NCI-H1436 (cell line): Measurements from ENCODE around the gene SNAPC2.
"Not testable (repeated sequence)": the region's sequence is repeated elsewhere in the genome, so short reads cannot be mapped to it uniquely, and the experiment has no call there.

Source experiments
- DNase-seq: peaks from one replicate; lab custom pipeline; 2025; lab: John Stamatoyannopoulos, UW

The SNAPC2 gene

GRCh38 chr19:7933411-7933810 is 13.3 kb downstream of the SNAPC2 start:
- no peak for DNase-seq

- no peak for DNase-seq
These were observed 13.9 kb downstream of the SNAPC2 start for GRCh38 chr19:7933828-7934725.

GRCh38 chr19:7934766-7935165 is 14.6 kb downstream of the SNAPC2 start:
- DNase-seq: no peak

- DNase-seq: no peak
These were observed 20.7 kb downstream of the SNAPC2 start for GRCh38 chr19:7940841-7941240.

- no peak for DNase-seq
These were observed 21.9 kb downstream of the SNAPC2 start for GRCh38 chr19:7941895-7942596.

- no peak for DNase-seq
These were observed 22.9 kb downstream of the SNAPC2 start for GRCh38 chr19:7942981-7943443.

GRCh38 chr19:7943444-7944176 is 23.5 kb downstream of the SNAPC2 start, which contains the start of gene TIMM44:
Gene TIMM44 (minus strand): TSS chr19:7943666. CDS start chr19:7943651, 15 bp downstream.
- DNase-seq: peak; percentile 100

GRCh38 chr19:7944177-7944761 is 24.1 kb downstream of the SNAPC2 start:
- DNase-seq: peak; percentile 95

- no peak for DNase-seq
These were observed 27.8 kb downstream of the SNAPC2 start for GRCh38 chr19:7947939-7948338.

GRCh38 chr19:7953060-7953459 is 32.9 kb downstream of the SNAPC2 start:
- DNase-seq: no peak

GRCh38 chr19:7953576-7953975 is 33.4 kb downstream of the SNAPC2 start:
- no peak for DNase-seq

- DNase-seq: no peak
These were observed 35.6 kb downstream of the SNAPC2 start for GRCh38 chr19:7955696-7956095.

GRCh38 chr19:7959211-7959610 is 39.1 kb downstream of the SNAPC2 start:
- DNase-seq: no peak

GRCh38 chr19:7961082-7961481 is 40.9 kb downstream of the SNAPC2 start:
- DNase-seq: not testable (repeated sequence)

GRCh38 chr19:7961920-7962626 is 41.9 kb downstream of the SNAPC2 start:
- no peak for DNase-seq

- DNase-seq: no peak
These were observed 42.6 kb downstream of the SNAPC2 start for GRCh38 chr19:7962644-7963268.

GRCh38 chr19:7963566-7963965 is 43.4 kb downstream of the SNAPC2 start:
- no peak for DNase-seq

- DNase-seq: no peak
These were observed 45.2 kb downstream of the SNAPC2 start for GRCh38 chr19:7965259-7965841.

- no peak for DNase-seq
These were observed 46.0 kb downstream of the SNAPC2 start for GRCh38 chr19:7965921-7966665.
